ENCODE measurements around the gene SEMA3A.

SEMA3A gene

DNA sequence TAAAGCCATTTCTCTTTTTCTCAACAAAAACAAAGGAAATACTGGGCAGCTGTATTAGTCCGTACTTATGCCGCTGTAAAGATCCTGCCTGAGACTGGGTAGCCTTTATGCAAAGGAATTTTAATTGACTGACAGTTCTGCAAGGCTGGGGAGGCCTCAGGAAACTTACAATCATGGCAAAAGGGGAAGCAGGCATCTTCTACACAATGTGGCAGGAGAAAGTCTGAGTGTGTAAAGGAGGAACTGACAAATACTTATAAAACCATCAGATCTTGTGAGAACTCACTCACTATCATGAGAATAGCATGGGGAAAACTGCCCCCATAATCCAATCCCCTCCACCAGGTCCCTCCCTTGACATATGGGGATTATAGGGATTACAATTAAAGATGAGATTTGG, 264.3 kb downstream of the SEMA3A start:
- Histone ChIP-seq H3K4me3 (replicated peaks; ENCODE audit: insufficient read depth, low read length) (no peak overlapping the region), H3K27me3 (ENCODE audit: insufficient read depth, poor library complexity, severe bottlenecking) (no peaks in the 10 kb centered on the region), H3K27ac (replicated peaks) (no peak overlapping the region)
- DNase-seq (ENCODE audit: low read depth in 1 of 2, low spot score in 1 of 2): peak in 1 of 2 experiments; percentile 47
- peak; percentile 74; the same call in 1 of the 2 replicates for TF ChIP-seq SPI1 (IDR thresholded peaks at IDR 0.05; ENCODE audit: borderline replicate concordance, low read depth)
- TF ChIP-seq, protein P1, sequence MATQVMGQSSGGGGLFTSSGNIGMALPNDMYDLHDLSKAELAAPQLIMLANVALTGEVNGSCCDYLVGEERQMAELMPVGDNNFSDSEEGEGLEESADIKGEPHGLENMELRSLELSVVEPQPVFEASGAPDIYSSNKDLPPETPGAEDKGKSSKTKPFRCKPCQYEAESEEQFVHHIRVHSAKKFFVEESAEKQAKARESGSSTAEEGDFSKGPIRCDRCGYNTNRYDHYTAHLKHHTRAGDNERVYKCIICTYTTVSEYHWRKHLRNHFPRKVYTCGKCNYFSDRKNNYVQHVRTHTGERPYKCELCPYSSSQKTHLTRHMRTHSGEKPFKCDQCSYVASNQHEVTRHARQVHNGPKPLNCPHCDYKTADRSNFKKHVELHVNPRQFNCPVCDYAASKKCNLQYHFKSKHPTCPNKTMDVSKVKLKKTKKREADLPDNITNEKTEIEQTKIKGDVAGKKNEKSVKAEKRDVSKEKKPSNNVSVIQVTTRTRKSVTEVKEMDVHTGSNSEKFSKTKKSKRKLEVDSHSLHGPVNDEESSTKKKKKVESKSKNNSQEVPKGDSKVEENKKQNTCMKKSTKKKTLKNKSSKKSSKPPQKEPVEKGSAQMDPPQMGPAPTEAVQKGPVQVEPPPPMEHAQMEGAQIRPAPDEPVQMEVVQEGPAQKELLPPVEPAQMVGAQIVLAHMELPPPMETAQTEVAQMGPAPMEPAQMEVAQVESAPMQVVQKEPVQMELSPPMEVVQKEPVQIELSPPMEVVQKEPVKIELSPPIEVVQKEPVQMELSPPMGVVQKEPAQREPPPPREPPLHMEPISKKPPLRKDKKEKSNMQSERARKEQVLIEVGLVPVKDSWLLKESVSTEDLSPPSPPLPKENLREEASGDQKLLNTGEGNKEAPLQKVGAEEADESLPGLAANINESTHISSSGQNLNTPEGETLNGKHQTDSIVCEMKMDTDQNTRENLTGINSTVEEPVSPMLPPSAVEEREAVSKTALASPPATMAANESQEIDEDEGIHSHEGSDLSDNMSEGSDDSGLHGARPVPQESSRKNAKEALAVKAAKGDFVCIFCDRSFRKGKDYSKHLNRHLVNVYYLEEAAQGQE (IDR thresholded peaks at IDR 0.05; ENCODE audit: insufficient replicate concordance, low read depth): no peak
- TF ChIP-seq POLR2AphosphoS5 (IDR thresholded peaks at IDR 0.05; ENCODE audit: low read depth): no peak
- TF ChIP-seq GABPA (IDR thresholded peaks at IDR 0.05; ENCODE audit: low read depth): no peak

DNA sequence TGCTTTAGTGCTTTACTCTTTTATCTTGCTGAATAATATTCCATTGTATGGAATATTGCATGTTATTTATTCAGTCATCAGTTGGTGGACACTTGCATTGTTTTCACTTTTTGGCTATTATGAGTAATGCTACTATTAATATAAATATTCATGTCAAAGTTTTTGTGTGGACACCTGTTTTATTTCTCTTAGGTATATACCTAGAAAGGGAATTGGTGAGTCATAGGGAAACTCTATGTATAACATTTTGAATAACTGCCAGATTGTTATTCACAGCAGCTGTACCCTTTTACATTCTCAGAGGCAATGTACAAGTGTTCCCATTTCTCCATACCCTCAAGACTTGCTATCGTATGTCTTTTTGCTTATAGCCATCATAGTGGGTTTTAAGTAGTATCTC, 268.7 kb downstream of the SEMA3A start:
- TF ChIP-seq POLR2AphosphoS5 (IDR thresholded peaks at IDR 0.05; ENCODE audit: low read depth): no peak
- TF ChIP-seq, protein P1 (IDR thresholded peaks at IDR 0.05; ENCODE audit: insufficient replicate concordance, low read depth): no peak
- TF ChIP-seq, protein P2, sequence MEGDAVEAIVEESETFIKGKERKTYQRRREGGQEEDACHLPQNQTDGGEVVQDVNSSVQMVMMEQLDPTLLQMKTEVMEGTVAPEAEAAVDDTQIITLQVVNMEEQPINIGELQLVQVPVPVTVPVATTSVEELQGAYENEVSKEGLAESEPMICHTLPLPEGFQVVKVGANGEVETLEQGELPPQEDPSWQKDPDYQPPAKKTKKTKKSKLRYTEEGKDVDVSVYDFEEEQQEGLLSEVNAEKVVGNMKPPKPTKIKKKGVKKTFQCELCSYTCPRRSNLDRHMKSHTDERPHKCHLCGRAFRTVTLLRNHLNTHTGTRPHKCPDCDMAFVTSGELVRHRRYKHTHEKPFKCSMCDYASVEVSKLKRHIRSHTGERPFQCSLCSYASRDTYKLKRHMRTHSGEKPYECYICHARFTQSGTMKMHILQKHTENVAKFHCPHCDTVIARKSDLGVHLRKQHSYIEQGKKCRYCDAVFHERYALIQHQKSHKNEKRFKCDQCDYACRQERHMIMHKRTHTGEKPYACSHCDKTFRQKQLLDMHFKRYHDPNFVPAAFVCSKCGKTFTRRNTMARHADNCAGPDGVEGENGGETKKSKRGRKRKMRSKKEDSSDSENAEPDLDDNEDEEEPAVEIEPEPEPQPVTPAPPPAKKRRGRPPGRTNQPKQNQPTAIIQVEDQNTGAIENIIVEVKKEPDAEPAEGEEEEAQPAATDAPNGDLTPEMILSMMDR (IDR thresholded peaks at IDR 0.05; ENCODE audit: insufficient read depth, low read length): no peak
- no peak for TF ChIP-seq SPI1 (IDR thresholded peaks at IDR 0.05; ENCODE audit: borderline replicate concordance, low read depth)
- TF ChIP-seq GABPA (IDR thresholded peaks at IDR 0.05; ENCODE audit: low read depth): no peak
- H3K27me3 ChIP-seq (ENCODE audit: insufficient read depth, poor library complexity, severe bottlenecking): no peaks in the 10 kb centered on the region
- H3K27ac ChIP-seq (replicated peaks): no peak overlapping the region
- H3K4me3 ChIP-seq (replicated peaks; ENCODE audit: insufficient read depth, low read length): no peak overlapping the region
- DNase-seq (ENCODE audit: low read depth in 1 of 2, low spot score in 1 of 2): no peak

DNA sequence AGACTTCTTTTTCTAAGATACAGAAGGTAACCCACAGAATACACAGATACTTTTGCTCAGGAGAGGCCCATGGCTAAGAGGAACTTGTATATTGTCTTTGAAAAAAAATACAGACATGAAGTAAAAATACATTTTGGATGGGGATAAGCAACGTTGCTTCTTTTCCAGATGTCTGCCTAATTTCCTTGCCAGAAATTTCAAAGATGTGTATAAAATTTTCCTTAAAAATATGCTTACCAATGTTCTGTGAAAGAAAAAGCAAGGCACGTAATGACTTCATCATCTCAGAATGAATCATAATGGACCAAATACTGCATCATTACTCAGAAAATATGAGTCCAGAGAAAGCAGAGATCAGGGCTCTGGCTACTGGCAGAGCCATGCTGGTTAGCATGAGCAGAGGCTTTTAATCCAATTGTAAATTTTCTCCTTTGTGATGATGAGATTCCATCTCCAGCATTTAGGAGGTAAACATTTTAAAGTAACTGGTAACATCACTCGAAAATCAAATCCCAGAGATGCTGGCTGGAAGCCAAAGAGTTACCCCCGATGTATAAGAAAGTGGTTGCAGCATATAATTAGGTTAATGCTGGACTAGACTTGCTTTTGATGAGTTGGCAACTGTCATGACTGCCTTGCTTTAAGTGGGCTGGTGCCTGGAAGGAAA, 272.5 kb downstream of the SEMA3A start:
- DNase-seq (ENCODE audit: low read depth in 1 of 2, low spot score in 1 of 2): no peak
- TF ChIP-seq SPI1 (IDR thresholded peaks at IDR 0.05; ENCODE audit: borderline replicate concordance, low read depth): no peak
- TF ChIP-seq, protein P1 (IDR thresholded peaks at IDR 0.05; ENCODE audit: insufficient replicate concordance, low read depth): no peak
- TF ChIP-seq, protein P2 (IDR thresholded peaks at IDR 0.05; ENCODE audit: insufficient read depth, low read length): no peak
- TF ChIP-seq GABPA (IDR thresholded peaks at IDR 0.05; ENCODE audit: low read depth): no peak
- H3K27me3 ChIP-seq (ENCODE audit: insufficient read depth, poor library complexity, severe bottlenecking): no peaks in the 10 kb centered on the region
- H3K4me3 ChIP-seq (replicated peaks; ENCODE audit: insufficient read depth, low read length): no peak overlapping the region
- H3K27ac ChIP-seq (replicated peaks): no peak overlapping the region
